H1 (cell line): ENCODE measurements around the gene PBXIP1. TPM values are rescaled to one million over a fixed set of nuclear protein-coding genes. Genes with fewer than 3 reads are reported as not detected.

ENCODE experiments used
- FOSL1 ChIP-seq: IDR thresholded peaks from 2 replicates; pipeline ENCODE4 v1.6.1; 2011; ENCODE audit warnings: mild to moderate bottlenecking, low read depth, low read length, moderate library complexity; ENCODE audit not compliant: insufficient read depth
- KDM1A ChIP-seq: fragments of 200-600, 300-600 bp; sonication (generic); IDR thresholded peaks from 2 replicates; pipeline ENCODE4 v1.7.1; 2016; ENCODE audit warnings: mild to moderate bottlenecking, low read length, borderline replicate concordance
- POLR2A ChIP-seq, 2 experiments: IDR thresholded peaks; 1 replicate in 1 of 2; 2 replicates in 1 of 2; pipeline ENCODE4 v1.6.1; 2011; ENCODE audit warnings: low read depth in 2 of 2, low read length in 2 of 2, mild to moderate bottlenecking in 2 of 2; ENCODE audit errors: control extremely low read depth in 1 of 2
- SP2 ChIP-seq: IDR thresholded peaks from 2 replicates; pipeline ENCODE4 v1.6.1; 2012; ENCODE audit warnings: mild to moderate bottlenecking, low read length, inconsistent platforms
- polyA plus RNA-seq, 7 experiments: library from polyadenylated mRNA; depleted of rRNA in 3 of 7; stranded (reverse) in 5 of 7; unstranded in 2 of 7; fragments of >200 nt in 5 of 7; fragments of 200-250 nt in 2 of 7; gene quantifications; 1 replicate in 5 of 7; 2 replicates in 1 of 7; 4 replicates in 1 of 7; pipeline versions ENCODE4 v1.2.1 to v1.2.3, GENCODE V29; 2011 to 2013; ENCODE audit warnings: missing spikeins in 2 of 7, mixed read lengths in 2 of 7
- total RNA-seq: library from RNA; stranded (reverse); fragmentation: NEBNext Ultra II Directional; extraction: Animal tissue kit (Norgen Biotek cat#: 25700); gene quantifications from 2 replicates; pipeline ENCODE4 v1.2.1, GENCODE V29; 2021
- TF ChIP-seq, protein P1 (sequence below): fragments of 300-600 bp; sonication (generic); IDR thresholded peaks from 2 replicates; pipeline ENCODE4 v1.7.1; 2012; ENCODE audit warnings: low read length, moderate library complexity, mild to moderate bottlenecking, inconsistent platforms; ENCODE audit not compliant: insufficient replicate concordance

The PBXIP1 gene
- total and polyA plus RNA-seq, 2 of the 8 experiments (the other 6 are each of a cell fraction or from before 2014, with no cell fraction given) = 12.0 to 19.8 TPM

DNA sequence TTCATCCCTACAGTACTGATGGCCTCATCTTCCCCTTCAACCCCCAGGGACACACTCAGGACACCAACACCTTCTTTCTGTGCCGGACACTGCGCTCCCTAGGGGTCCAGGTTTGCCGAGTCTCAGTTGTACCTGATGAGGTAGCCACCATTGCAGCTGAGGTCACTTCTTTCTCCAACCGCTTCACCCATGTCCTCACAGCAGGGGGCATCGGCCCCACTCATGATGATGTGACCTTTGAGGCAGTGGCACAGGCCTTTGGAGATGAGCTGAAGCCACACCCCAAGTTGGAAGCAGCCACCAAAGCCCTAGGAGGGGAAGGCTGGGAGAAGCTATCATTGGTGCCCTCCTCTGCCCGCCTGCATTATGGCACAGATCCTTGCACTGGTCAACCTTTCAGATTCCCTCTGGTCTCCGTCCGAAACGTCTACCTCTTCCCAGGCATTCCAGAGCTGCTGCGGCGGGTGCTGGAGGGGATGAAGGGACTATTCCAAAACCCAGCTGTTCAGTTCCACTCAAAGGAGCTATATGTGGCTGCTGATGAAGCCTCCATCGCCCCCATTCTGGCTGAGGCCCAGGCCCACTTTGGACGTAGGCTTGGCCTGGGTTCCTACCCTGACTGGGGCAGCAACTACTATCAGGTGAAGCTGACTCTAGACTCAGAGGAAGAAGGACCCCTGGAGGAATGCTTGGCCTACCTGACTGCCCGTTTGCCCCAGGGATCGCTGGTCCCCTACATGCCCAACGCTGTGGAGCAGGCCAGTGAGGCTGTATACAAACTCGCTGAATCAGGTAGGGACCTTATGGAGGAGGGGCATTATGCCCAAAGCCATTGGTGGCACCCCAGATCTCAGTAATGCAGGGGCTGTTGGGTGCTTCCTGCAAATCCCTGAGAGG lies 32.4 kb upstream of the PBXIP1 start (continued):
- TF ChIP-seq, protein P1, sequence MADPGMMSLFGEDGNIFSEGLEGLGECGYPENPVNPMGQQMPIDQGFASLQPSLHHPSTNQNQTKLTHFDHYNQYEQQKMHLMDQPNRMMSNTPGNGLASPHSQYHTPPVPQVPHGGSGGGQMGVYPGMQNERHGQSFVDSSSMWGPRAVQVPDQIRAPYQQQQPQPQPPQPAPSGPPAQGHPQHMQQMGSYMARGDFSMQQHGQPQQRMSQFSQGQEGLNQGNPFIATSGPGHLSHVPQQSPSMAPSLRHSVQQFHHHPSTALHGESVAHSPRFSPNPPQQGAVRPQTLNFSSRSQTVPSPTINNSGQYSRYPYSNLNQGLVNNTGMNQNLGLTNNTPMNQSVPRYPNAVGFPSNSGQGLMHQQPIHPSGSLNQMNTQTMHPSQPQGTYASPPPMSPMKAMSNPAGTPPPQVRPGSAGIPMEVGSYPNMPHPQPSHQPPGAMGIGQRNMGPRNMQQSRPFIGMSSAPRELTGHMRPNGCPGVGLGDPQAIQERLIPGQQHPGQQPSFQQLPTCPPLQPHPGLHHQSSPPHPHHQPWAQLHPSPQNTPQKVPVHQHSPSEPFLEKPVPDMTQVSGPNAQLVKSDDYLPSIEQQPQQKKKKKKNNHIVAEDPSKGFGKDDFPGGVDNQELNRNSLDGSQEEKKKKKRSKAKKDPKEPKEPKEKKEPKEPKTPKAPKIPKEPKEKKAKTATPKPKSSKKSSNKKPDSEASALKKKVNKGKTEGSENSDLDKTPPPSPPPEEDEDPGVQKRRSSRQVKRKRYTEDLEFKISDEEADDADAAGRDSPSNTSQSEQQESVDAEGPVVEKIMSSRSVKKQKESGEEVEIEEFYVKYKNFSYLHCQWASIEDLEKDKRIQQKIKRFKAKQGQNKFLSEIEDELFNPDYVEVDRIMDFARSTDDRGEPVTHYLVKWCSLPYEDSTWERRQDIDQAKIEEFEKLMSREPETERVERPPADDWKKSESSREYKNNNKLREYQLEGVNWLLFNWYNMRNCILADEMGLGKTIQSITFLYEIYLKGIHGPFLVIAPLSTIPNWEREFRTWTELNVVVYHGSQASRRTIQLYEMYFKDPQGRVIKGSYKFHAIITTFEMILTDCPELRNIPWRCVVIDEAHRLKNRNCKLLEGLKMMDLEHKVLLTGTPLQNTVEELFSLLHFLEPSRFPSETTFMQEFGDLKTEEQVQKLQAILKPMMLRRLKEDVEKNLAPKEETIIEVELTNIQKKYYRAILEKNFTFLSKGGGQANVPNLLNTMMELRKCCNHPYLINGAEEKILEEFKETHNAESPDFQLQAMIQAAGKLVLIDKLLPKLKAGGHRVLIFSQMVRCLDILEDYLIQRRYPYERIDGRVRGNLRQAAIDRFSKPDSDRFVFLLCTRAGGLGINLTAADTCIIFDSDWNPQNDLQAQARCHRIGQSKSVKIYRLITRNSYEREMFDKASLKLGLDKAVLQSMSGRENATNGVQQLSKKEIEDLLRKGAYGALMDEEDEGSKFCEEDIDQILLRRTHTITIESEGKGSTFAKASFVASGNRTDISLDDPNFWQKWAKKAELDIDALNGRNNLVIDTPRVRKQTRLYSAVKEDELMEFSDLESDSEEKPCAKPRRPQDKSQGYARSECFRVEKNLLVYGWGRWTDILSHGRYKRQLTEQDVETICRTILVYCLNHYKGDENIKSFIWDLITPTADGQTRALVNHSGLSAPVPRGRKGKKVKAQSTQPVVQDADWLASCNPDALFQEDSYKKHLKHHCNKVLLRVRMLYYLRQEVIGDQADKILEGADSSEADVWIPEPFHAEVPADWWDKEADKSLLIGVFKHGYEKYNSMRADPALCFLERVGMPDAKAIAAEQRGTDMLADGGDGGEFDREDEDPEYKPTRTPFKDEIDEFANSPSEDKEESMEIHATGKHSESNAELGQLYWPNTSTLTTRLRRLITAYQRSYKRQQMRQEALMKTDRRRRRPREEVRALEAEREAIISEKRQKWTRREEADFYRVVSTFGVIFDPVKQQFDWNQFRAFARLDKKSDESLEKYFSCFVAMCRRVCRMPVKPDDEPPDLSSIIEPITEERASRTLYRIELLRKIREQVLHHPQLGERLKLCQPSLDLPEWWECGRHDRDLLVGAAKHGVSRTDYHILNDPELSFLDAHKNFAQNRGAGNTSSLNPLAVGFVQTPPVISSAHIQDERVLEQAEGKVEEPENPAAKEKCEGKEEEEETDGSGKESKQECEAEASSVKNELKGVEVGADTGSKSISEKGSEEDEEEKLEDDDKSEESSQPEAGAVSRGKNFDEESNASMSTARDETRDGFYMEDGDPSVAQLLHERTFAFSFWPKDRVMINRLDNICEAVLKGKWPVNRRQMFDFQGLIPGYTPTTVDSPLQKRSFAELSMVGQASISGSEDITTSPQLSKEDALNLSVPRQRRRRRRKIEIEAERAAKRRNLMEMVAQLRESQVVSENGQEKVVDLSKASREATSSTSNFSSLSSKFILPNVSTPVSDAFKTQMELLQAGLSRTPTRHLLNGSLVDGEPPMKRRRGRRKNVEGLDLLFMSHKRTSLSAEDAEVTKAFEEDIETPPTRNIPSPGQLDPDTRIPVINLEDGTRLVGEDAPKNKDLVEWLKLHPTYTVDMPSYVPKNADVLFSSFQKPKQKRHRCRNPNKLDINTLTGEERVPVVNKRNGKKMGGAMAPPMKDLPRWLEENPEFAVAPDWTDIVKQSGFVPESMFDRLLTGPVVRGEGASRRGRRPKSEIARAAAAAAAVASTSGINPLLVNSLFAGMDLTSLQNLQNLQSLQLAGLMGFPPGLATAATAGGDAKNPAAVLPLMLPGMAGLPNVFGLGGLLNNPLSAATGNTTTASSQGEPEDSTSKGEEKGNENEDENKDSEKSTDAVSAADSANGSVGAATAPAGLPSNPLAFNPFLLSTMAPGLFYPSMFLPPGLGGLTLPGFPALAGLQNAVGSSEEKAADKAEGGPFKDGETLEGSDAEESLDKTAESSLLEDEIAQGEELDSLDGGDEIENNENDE = no peak
- TF ChIP-seq KDM1A (no peak), POLR2A (IDR thresholded peaks at IDR 0.05; ENCODE audit: control extremely low read depth in 1 of 2, low read depth in 2 of 2, low read length in 2 of 2) (peak in 1 of 2 experiments; percentile 4; a peak in 1 of 3 replicates), FOSL1 (no peak), SP2 (no peak)
